ENCODE data around the gene SPATA31A6.
"Not testable (repeated sequence)": the region's sequence is repeated elsewhere in the genome, so short reads cannot be mapped to it uniquely, and the experiment has no call there.

Gene SPATA31A6

GRCh38 chr9:42183359-42183758, at the start of gene SPATA31A6:
Gene SPATA31A6, plus strand, starts transcription at chr9:42183659. Its CDS starts 29 bp downstream, at chr9:42183688.
- DNase-seq (ENCODE audit: low spot score), result not testable (repeated sequence)

- DNase-seq (ENCODE audit: low spot score), result peak; percentile 13
Observed at GRCh38 chr9:42160299-42160698, 23.2 kb upstream of the SPATA31A6 start.

- not testable (repeated sequence) for DNase-seq (ENCODE audit: low spot score)
Observed at GRCh38 chr9:42219861-42220260, 36.4 kb downstream of the SPATA31A6 start.

- DNase-seq (ENCODE audit: low spot score), result not testable (repeated sequence)
Observed at GRCh38 chr9:42223230-42223629, 39.8 kb downstream of the SPATA31A6 start.

GRCh38 chr9:42233031-42233430, 49.6 kb downstream of the SPATA31A6 start:
- DNase-seq (ENCODE audit: low spot score), result not testable (repeated sequence)

- DNase-seq (ENCODE audit: low spot score), result not testable (repeated sequence)
Observed at GRCh38 chr9:42234610-42235009, 51.2 kb downstream of the SPATA31A6 start.

- not testable (repeated sequence) for DNase-seq (ENCODE audit: low spot score)
Observed at GRCh38 chr9:42235352-42235991, 52.0 kb downstream of the SPATA31A6 start.

- not testable (repeated sequence) for DNase-seq (ENCODE audit: low spot score)
Observed at GRCh38 chr9:42236097-42236496, 52.6 kb downstream of the SPATA31A6 start.

- not testable (repeated sequence) for DNase-seq (ENCODE audit: low spot score)
Observed at GRCh38 chr9:42237381-42237780, 53.9 kb downstream of the SPATA31A6 start.

GRCh38 chr9:42238862-42239261, 55.4 kb downstream of the SPATA31A6 start:
- not testable (repeated sequence) for DNase-seq (ENCODE audit: low spot score)

Measured in activated CD4-positive, alpha-beta T cell treated with anti-CD3 and anti-CD28 coated beads, Interleukin-2, Interleukin-4, amounts not matched to agents 100 ng/mL and 50 ng/mL, durations not matched to agents 16 hours and 8 hours (primary cell).